Esophagus squamous epithelium (tissue), 5 donors: ENCODE results near the gene ZFHX3. TPM values are rescaled to one million over a fixed set of nuclear protein-coding genes. Genes with fewer than 3 reads are reported as not detected.

Experiments
- DNase-seq: peaks from one replicate; lab custom pipeline; 2025; lab: John Stamatoyannopoulos, UW
- H3K27ac ChIP-seq, 4 donors: fragments of 200-600 bp; sonication (generic); one replicate each; pipeline ENCODE4 v1.5.1; 2016 to 2019; ENCODE audit warnings: mild to moderate bottlenecking in 1 of 4
- H3K27me3 ChIP-seq, 4 donors: fragments of 200-600 bp; sonication (generic); 1 replicate in 3 of 4; 2 replicates in 1 of 4; pipeline versions ENCODE4 v1.5.1 to v1.6.0; 2017 to 2021; ENCODE audit warnings: antibody characterized with exemption in 1 of 4
- H3K36me3 ChIP-seq, 3 donors: fragments of 200-600 bp; sonication (generic); one replicate each; pipeline ENCODE4 v1.5.1; 2016 to 2019
- H3K4me1 ChIP-seq, 3 donors: fragments of 200-600 bp; sonication (generic); one replicate each; pipeline ENCODE4 v1.5.1; 2017 to 2019
- H3K4me3 ChIP-seq, 4 donors: fragments of 200-600 bp; sonication (generic); 1 replicate in 3 of 4; 2 replicates in 1 of 4; pipeline ENCODE4 v1.5.1; 2016 to 2019; ENCODE audit warnings: mild to moderate bottlenecking in 2 of 4, moderate library complexity in 1 of 4
- H3K9me3 ChIP-seq, 3 donors: fragments of 200-600 bp; sonication (generic); one replicate each; pipeline ENCODE4 v1.5.1; 2016 to 2019
- POLR2A ChIP-seq, 4 donors: fragments of 450-650 bp; IDR thresholded peaks; one replicate each; pipeline ENCODE4 v1.6.1; 2017; ENCODE audit warnings: antibody characterized with exemption in 4 of 4, mild to moderate bottlenecking in 4 of 4, moderate library complexity in 3 of 4
- WGBS, 2 donors: methylation state at CpG; one replicate each; pipeline ENCODE4 v1.1.5; 2018; 5-methylcytosine and 5-hydroxymethylcytosine counted together
- intact Hi-C: fragments of 100-400 bp; cut with DNase I; formaldehyde crosslinking; loops from one replicate; pipeline ENCODE4 v1.15.0; 2022
- small RNA-seq, 4 donors: library from RNA; depleted of rRNA; stranded (forward); fragments of <200 nt; gene quantifications; one replicate each; pipeline ENCODE3, GENCODE V24; 2016
- total RNA-seq, 4 donors: library from RNA; depleted of rRNA; stranded (reverse); fragments of >200 nt; gene quantifications; one replicate each; pipeline ENCODE4 v1.1.0, GENCODE V29; 2016
- TF ChIP-seq, protein P1 (sequence below), 6 experiments: fragments of 450-650 bp in 4 of 6; fragments of 200-600 bp in 2 of 6; sonication (generic) in 2 of 6; IDR thresholded peaks; one replicate each; pipeline ENCODE4 v1.5.1; 2016 to 2019; ENCODE audit warnings: antibody characterized with exemption in 6 of 6, mild to moderate bottlenecking in 4 of 6, moderate library complexity in 4 of 6
- donor health status: DM: yes; HTN: yes; CAD: no.

Gene ZFHX3
- total RNA-seq, 4 donors from 2014 or later, result 3.5 to 12.8 (median 4.5) TPM

- 58 to 88% methylated on average over 1 of the region's 1 CpG for WGBS, 2 donors
- Histone ChIP-seq H3K27ac (no peak overlapping the region), H3K27me3 (no peaks in the 10 kb centered on the region), H3K4me3 (no peak overlapping the region), H3K9me3 (no peaks in the 10 kb centered on the region), H3K36me3 (no peaks in the 10 kb centered on the region), H3K4me1 (no peaks in the 10 kb centered on the region)
- DNase-seq, result no peak
- intact Hi-C loops, result no loop called here
- TF ChIP-seq, protein P1, sequence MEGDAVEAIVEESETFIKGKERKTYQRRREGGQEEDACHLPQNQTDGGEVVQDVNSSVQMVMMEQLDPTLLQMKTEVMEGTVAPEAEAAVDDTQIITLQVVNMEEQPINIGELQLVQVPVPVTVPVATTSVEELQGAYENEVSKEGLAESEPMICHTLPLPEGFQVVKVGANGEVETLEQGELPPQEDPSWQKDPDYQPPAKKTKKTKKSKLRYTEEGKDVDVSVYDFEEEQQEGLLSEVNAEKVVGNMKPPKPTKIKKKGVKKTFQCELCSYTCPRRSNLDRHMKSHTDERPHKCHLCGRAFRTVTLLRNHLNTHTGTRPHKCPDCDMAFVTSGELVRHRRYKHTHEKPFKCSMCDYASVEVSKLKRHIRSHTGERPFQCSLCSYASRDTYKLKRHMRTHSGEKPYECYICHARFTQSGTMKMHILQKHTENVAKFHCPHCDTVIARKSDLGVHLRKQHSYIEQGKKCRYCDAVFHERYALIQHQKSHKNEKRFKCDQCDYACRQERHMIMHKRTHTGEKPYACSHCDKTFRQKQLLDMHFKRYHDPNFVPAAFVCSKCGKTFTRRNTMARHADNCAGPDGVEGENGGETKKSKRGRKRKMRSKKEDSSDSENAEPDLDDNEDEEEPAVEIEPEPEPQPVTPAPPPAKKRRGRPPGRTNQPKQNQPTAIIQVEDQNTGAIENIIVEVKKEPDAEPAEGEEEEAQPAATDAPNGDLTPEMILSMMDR (IDR thresholded peaks at IDR 0.05), result no peak
- no peak for TF ChIP-seq POLR2A (IDR thresholded peaks at IDR 0.05)
These were observed 308.4 kb downstream of the ZFHX3 start for GRCh38 chr16:72739577-72739976.

GRCh38 chr16:72736074-72736473 is 311.9 kb downstream of the ZFHX3 start:
- intact Hi-C loops, result no loop called here

More at GRCh38 chr16:72736074-72736473, 311.9 kb downstream of the ZFHX3 start:
- H3K27ac ChIP-seq, result no peak overlapping the region
- no peaks in the 10 kb centered on the region for H3K9me3 ChIP-seq
- H3K4me3 ChIP-seq, result no peak overlapping the region
- 77% methylated on average over 2 of the region's 2 CpGs; no CpG with 5 or more reads in 1 of the 2 donors for WGBS, 2 donors
- H3K4me1 ChIP-seq, result no peaks in the 10 kb centered on the region
- TF ChIP-seq, protein P1 (IDR thresholded peaks at IDR 0.05), result no peak
- no peak for TF ChIP-seq POLR2A (IDR thresholded peaks at IDR 0.05)
- H3K36me3 ChIP-seq, result no peaks in the 10 kb centered on the region
- no peaks in the 10 kb centered on the region for H3K27me3 ChIP-seq
- no peak for DNase-seq

Small RNAs within 50 kb of the gene (small RNA-seq; reads per million reads assigned to genes)
- gene AC002044.1 (0 reads per million in 4 donors), gene RNU7-71P (0 reads per million in 4 donors)
